ENCODE results near the gene TMEM229A.

TMEM229A gene

DNA sequence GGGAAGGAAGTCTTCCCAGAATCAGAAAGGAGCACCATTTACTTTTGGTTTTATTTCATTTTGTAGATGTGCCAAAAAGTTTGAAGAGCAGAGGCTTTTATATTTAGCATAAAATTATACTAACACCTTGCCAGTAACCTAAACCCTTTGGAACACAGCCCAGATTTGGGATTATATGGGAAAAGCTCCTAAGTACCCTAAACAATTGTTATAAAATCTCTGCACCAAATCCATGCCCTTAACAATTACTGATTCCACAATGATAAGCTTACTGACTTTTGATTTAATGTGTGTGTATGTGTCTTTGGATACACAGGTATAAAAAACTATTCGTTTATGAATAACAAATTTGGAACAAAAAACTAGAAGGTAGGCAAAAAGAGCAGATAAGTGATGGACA, 39.0 kb upstream of the TMEM229A start:
- TF ChIP-seq CTCF (IDR thresholded peaks at IDR 0.05; ENCODE audit: control insufficient read depth, insufficient read depth, low read depth, low read length, missing control alignments), result no peak
- no peak for DNase-seq (ENCODE audit: low read depth)
- H3K4me3 ChIP-seq (ENCODE audit: control insufficient read depth, low read depth, low read length), result no peak overlapping the region

DNA sequence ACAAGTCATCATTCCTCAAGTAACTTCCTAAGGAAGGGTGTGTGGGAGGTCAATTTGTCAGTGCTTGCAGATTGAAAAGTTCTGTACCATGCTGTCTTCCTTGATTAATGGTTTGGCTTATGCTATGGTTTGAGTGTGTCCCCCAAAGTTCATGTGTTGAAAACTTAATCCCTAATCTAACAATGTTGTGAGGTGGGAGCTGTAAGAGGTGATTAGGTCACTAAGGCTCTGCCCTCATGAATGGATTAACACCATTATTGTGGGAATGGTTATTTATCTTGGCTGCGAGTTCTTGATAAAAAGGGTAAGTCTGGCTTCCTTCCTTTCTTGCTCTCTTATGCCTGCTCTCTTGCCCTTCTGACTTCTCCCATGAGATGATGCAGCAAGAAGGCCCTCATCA, 29.3 kb upstream of the TMEM229A start:
- TF ChIP-seq CTCF (IDR thresholded peaks at IDR 0.05; ENCODE audit: control insufficient read depth, insufficient read depth, low read depth, low read length, missing control alignments), result no peak
- no peak for DNase-seq (ENCODE audit: low read depth)
- H3K4me3 ChIP-seq (ENCODE audit: control insufficient read depth, low read depth, low read length), result no peak overlapping the region

DNA sequence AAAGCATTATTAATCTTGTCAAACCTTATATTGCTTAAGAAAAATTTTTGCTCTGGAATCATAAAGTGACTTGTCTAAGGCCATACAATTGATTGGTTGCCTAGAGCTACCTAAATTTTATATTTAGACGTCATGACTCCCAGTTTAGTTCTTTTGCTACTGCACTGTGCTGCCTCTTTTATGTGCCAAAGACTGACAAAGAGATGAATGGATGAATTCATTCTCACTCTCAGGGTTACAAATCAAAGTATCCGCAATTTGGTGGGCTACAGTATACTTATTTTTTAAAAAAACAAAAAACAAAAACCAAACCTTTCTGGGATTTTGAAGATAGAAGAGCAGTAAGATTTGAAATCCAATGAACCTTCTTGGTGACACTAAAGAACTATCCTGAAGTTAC, 27.7 kb upstream of the TMEM229A start:
- DNase-seq (ENCODE audit: low read depth), result no peak
- no peak overlapping the region for H3K4me3 ChIP-seq (ENCODE audit: control insufficient read depth, low read depth, low read length)
- TF ChIP-seq CTCF (IDR thresholded peaks at IDR 0.05; ENCODE audit: control insufficient read depth, insufficient read depth, low read depth, low read length, missing control alignments), result no peak

DNA sequence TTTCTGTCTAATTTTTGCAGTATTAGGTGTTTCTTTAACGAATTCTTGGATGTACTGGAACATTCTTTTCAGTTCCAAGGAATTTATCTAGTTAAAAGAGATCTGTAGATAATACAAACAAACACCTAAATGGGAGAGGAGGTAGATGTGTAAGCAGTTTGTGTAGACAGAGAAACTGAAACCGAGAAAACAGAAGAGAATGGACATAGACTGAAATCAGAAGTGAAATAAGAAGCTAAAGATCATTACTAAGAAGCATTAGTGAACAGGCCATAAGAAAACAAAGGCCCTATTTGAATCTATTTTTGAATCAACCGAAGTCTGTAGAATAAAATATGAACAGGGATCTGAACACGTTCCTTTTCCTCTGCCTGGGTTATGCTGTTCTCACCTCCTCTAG, 26.5 kb upstream of the TMEM229A start:
- DNase-seq (ENCODE audit: low read depth), result no peak
- no peak for TF ChIP-seq CTCF (IDR thresholded peaks at IDR 0.05; ENCODE audit: control insufficient read depth, insufficient read depth, low read depth, low read length, missing control alignments)
- H3K4me3 ChIP-seq (ENCODE audit: control insufficient read depth, low read depth, low read length), result no peak overlapping the region

DNA sequence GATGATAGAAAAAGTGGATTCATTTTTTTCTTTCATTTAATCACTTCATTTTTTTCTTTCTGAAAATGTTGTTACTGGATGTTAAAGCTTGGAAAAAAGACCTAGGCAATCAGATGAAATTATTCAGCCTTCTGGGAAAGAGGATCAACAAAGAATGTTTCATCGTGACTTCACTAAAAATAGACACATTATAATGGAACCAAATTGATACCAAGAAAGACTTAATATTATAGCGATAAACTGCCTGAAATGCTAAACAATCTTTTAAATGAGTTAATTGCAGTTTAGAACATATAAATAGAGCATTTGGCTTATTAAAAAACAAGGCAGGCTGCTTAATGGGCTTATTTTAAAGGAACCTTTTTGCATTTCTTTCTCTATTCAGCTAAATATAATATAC, 25.6 kb upstream of the TMEM229A start:
- no peak for TF ChIP-seq CTCF (IDR thresholded peaks at IDR 0.05; ENCODE audit: control insufficient read depth, insufficient read depth, low read depth, low read length, missing control alignments)
- no peak for DNase-seq (ENCODE audit: low read depth)
- no peak overlapping the region for H3K4me3 ChIP-seq (ENCODE audit: control insufficient read depth, low read depth, low read length)

DNA sequence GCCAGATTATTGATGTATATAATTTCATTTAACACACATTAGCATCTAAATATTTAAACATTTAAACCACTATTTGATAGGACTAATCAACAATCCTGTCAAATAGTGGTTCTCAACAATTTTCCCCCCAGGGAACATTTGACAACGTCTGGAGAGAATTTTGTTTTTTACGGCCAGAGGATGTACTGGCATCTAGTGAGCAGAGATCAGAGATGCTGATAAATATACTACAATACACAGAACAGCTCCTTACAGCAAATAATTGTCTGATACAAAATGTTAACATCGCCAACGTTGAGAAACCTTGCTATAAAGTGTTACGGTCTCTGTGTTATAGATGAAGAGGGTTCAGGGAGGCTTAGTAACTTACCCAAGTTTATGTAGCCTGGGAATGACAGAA, 25.0 kb upstream of the TMEM229A start:
- TF ChIP-seq CTCF (IDR thresholded peaks at IDR 0.05; ENCODE audit: control insufficient read depth, insufficient read depth, low read depth, low read length, missing control alignments), result no peak
- DNase-seq (ENCODE audit: low read depth), result no peak
- no peak overlapping the region for H3K4me3 ChIP-seq (ENCODE audit: control insufficient read depth, low read depth, low read length)

DNA sequence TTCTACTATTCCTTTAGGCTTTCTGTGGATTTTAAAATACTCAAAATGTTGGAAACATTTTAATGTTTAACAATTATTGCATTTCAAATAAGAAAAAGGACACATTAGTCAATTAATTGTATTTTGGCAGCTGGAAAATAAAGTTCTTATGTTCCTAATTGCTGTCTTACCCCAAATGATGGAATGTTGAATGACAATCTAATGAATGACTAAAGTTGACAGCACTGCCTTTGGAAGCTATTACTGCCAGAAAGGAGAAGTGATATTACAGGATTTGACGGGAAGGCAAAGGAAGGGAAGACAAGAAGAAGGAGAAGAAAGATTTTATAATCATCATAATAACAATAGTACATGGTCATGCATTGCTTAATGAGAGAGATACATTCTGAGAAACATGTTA, 23.4 kb upstream of the TMEM229A start:
- no peak for DNase-seq (ENCODE audit: low read depth)
- no peak overlapping the region for H3K4me3 ChIP-seq (ENCODE audit: control insufficient read depth, low read depth, low read length)
- TF ChIP-seq CTCF (IDR thresholded peaks at IDR 0.05; ENCODE audit: control insufficient read depth, insufficient read depth, low read depth, low read length, missing control alignments), result no peak
